K562 (cell line): Measurements from ENCODE around the gene GRK4. TPM values are rescaled to one million over a fixed set of nuclear protein-coding genes. Genes with fewer than 3 reads are reported as not detected.

Experiments
- CBX3 ChIP-seq, 2 experiments: IDR thresholded peaks; 1 replicate in 1 of 2; 2 replicates in 1 of 2; pipeline ENCODE4 v1.6.1; 2012; ENCODE audit warnings: inconsistent platforms in 2 of 2, low read length in 2 of 2, borderline replicate concordance in 1 of 2, control low read depth in 1 of 2
- CEBPG ChIP-seq, 3 experiments: fragments of 200-800 bp in 1 of 3; sonication (Bioruptor generic) in 1 of 3; sonication (generic) in 1 of 3; formaldehyde crosslinking in 1 of 3; IDR thresholded peaks in 2 of 3; conservative IDR thresholded peaks in 1 of 3; 2 replicates each; pipeline versions ENCODE4 v1.6.1 to v1.8.0; 2016 to 2022; ENCODE audit warnings: missing compliant biosample characterization in 2 of 3, missing genetic modification characterization in 2 of 3, mild to moderate bottlenecking in 1 of 3, missing genetic modification reagents in 1 of 3
- CHCHD3 ChIP-seq: fragments of 250-450 bp; sonication (Bioruptor Pico); IDR thresholded peaks from 2 replicates; pipeline ENCODE4 v2.1.2; 2022; ENCODE audit warnings: mild to moderate bottlenecking
- GTF2F1 ChIP-seq: IDR thresholded peaks from 2 replicates; pipeline ENCODE4 v1.6.1; 2011; ENCODE audit warnings: low read depth, low read length, improper control_type of control experiment
- MYNN ChIP-seq, 2 experiments: sonication (generic); formaldehyde crosslinking in 1 of 2; IDR thresholded peaks; 2 replicates each; pipeline versions ENCODE4 v1.5.0 to v1.6.1; 2016 to 2020; ENCODE audit warnings: antibody characterized with exemption in 1 of 2, missing genetic modification reagents in 1 of 2
- NR2C2 ChIP-seq, 2 experiments: fragments of 200-800 bp in 1 of 2; sonication (Bioruptor generic) in 1 of 2; sonication (generic) in 1 of 2; formaldehyde crosslinking in 1 of 2; IDR thresholded peaks; 2 replicates each; pipeline versions ENCODE4 v1.6.1 to v1.8.0; 2016 to 2022; ENCODE audit warnings: mild to moderate bottlenecking in 1 of 2, missing compliant biosample characterization in 1 of 2, missing genetic modification characterization in 1 of 2, missing genetic modification reagents in 1 of 2
- PPARD ChIP-seq: fragments of 250-450 bp; sonication (Bioruptor Pico); IDR thresholded peaks from 2 replicates; pipeline ENCODE4 v1.8.0; 2022; ENCODE audit warnings: inconsistent platforms, mild to moderate bottlenecking, moderate library complexity
- REST ChIP-seq, 2 experiments: fragments of 450-650 bp; formaldehyde crosslinking in 1 of 2; IDR thresholded peaks; 2 replicates each; pipeline versions ENCODE4 v1.4.0 to v1.6.1; 2014 to 2020; ENCODE audit warnings: mild to moderate bottlenecking in 2 of 2, borderline replicate concordance in 1 of 2, low read depth in 1 of 2
- ZNF23 ChIP-seq: fragments of 250-450 bp; sonication (Bioruptor Pico); IDR thresholded peaks from 2 replicates; pipeline ENCODE4 v1.4.0; 2020; ENCODE audit warnings: mild to moderate bottlenecking
- ZNF584 ChIP-seq: fragments of 200-800 bp; sonication (Bioruptor generic); IDR thresholded peaks from 2 replicates; pipeline ENCODE4 v1.6.1; 2016; ENCODE audit warnings: low read depth, mild to moderate bottlenecking, missing genetic modification characterization, missing compliant biosample characterization
- ZNF695 ChIP-seq: fragments of 450-650 bp; formaldehyde crosslinking; IDR thresholded peaks from 2 replicates; pipeline ENCODE4 v1.4.0; 2020; ENCODE audit warnings: mild to moderate bottlenecking, moderate library complexity
- polyA plus RNA-seq, 8 experiments: library from polyadenylated mRNA; depleted of rRNA in 4 of 8; stranded (reverse) in 5 of 8; unstranded in 3 of 8; fragments of >200 nt; fragmentation: Nextera tagmentation in 2 of 8; fragmentation: Illumina TruSeq in 1 of 8; extraction: Ambion mirVana in 2 of 8; extraction: Trizol in 1 of 8; gene quantifications; 2 replicates each; pipeline versions ENCODE4 v1.2.1 to v1.2.3, GENCODE V29; 2011 to 2014; ENCODE audit warnings: inconsistent platforms in 1 of 8, missing spikeins in 1 of 8
- total RNA-seq, 7 experiments: library from RNA; depleted of rRNA in 6 of 7; stranded (reverse); fragments of >200 nt in 6 of 7; fragmentation: Illumina TruSeq in 2 of 7; extraction: Trizol in 2 of 7; gene quantifications; 2 replicates each; pipeline versions ENCODE4 v1.2.1 to v1.2.3, GENCODE V29; 2011 to 2021; ENCODE audit warnings: low replicate concordance in 1 of 7
- TF ChIP-seq, protein P1 (sequence below): fragments of 200-800 bp; sonication (Bioruptor generic); IDR thresholded peaks from 2 replicates; pipeline ENCODE4 v1.6.1; 2017; ENCODE audit warnings: missing genetic modification characterization, missing compliant biosample characterization
- TF ChIP-seq, protein P2 (sequence below): fragments of 250-450 bp; sonication (Bioruptor Pico); IDR thresholded peaks from 2 replicates; pipeline ENCODE4 v1.4.0; 2020; ENCODE audit warnings: mild to moderate bottlenecking

The GRK4 gene
- total and polyA plus RNA-seq, 9 of the 15 experiments (the other 6 are each of a cell fraction or from before 2014, with no cell fraction given): 1.1 to 4.8 (median 2.6) TPM

- TF ChIP-seq, protein P1, sequence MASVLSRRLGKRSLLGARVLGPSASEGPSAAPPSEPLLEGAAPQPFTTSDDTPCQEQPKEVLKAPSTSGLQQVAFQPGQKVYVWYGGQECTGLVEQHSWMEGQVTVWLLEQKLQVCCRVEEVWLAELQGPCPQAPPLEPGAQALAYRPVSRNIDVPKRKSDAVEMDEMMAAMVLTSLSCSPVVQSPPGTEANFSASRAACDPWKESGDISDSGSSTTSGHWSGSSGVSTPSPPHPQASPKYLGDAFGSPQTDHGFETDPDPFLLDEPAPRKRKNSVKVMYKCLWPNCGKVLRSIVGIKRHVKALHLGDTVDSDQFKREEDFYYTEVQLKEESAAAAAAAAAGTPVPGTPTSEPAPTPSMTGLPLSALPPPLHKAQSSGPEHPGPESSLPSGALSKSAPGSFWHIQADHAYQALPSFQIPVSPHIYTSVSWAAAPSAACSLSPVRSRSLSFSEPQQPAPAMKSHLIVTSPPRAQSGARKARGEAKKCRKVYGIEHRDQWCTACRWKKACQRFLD (CRISPR knock-in tag): peak; percentile 88
- TF ChIP-seq CEBPG (CRISPR knock-in tag; IDR thresholded peaks at IDR 0.05) (peak; percentile 5; the same call in 1 of the 2 replicates), CEBPG (tag; conservative IDR thresholded peaks at IDR 0.05 in 1 of 2, IDR thresholded peaks at IDR 0.05 in 1 of 2) (no peak), ZNF695 (CRISPR knock-in tag) (no peak), ZNF584 (CRISPR knock-in tag) (peak; percentile 91), MYNN (IDR thresholded peaks at IDR 0.05) (peak; percentile 30; the same call in 1 of the 2 replicates), MYNN (CRISPR knock-in tag; IDR thresholded peaks at IDR 0.05) (no peak), REST (IDR thresholded peaks at IDR 0.05; ENCODE audit: borderline replicate concordance) (no peak; the same call in 1 of the 2 replicates), REST (CRISPR knock-in tag; IDR thresholded peaks at IDR 0.05; ENCODE audit: low read depth) (no peak; the same call in 1 of the 2 replicates), ZNF23 (CRISPR knock-in tag) (no peak), NR2C2 (CRISPR knock-in tag; IDR thresholded peaks at IDR 0.05) (no peak; the same call in 1 of the 2 replicates), NR2C2 (tag; IDR thresholded peaks at IDR 0.05) (peak; percentile 97), PPARD (no peak), CBX3 (IDR thresholded peaks at IDR 0.05; ENCODE audit: borderline replicate concordance in 1 of 2, low read length in 2 of 2) (peak in 1 of 2 experiments; percentile 23; a peak in 1 of 3 replicates), CHCHD3 (CRISPR knock-in tag) (peak; percentile 12; the same call in 1 of the 2 replicates), GTF2F1 (0 out of 2 replicates have a peak, but pooled peaks have one; percentile 23)
- TF ChIP-seq, protein P2, sequence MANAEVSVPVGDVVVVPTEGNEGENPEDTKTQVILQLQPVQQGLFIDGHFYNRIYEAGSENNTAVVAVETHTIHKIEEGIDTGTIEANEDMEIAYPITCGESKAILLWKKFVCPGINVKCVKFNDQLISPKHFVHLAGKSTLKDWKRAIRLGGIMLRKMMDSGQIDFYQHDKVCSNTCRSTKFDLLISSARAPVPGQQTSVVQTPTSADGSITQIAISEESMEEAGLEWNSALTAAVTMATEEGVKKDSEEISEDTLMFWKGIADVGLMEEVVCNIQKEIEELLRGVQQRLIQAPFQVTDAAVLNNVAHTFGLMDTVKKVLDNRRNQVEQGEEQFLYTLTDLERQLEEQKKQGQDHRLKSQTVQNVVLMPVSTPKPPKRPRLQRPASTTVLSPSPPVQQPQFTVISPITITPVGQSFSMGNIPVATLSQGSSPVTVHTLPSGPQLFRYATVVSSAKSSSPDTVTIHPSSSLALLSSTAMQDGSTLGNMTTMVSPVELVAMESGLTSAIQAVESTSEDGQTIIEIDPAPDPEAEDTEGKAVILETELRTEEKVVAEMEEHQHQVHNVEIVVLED (CRISPR knock-in tag): peak; percentile 87
Measured at GRCh38 chr4:2963175-2963965, at the start of gene GRK4, which contains the start of gene NOP14 (continued).
